Measurements from ENCODE around the gene MED13L.

MED13L gene

DNA sequence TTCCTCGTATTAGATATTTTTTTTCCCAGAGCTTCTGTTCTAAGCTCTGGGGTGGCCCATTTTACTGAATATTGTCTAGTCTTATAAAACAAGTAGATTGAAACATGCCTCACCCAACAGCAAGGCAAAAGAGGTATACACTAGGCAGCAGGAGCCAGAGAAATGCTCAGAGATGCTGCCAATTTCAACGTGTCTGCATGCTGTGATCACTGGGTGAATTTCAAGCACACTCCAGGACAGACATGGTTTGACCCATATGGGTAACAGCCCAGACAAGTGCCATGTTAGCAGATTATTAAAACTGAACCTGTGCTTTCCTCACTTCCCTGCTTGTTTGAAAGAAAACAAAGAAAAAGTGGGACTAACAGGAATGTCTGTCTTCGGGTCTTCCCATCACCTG is 321.3 kb downstream of the MED13L start:
- DNase-seq, result no peak

DNA sequence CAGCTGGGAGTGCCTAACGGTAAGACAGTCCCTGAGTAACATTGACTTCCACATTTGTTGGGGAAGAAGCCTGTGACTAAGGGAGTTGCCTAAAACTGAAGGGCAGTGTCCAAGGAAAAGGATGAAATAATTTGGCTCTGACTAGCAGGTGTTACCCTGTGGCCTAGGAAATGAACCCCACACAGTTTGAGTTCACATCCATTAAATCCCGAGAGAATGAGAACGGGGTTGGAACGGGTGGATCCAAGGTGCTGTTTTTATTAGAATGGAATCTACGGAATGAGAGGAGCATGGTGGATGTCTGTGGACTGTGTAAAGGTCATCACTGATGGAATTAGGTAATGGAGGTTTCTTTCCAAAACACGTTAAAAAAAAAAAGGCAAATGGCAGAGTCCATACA is 324.0 kb downstream of the MED13L start:
- DNase-seq, result no peak

GRCh38 chr12:115953031-115953430 is 324.5 kb downstream of the MED13L start:
- DNase-seq, result no peak

- DNase-seq, result no peak
Observed at GRCh38 chr12:115950959-115951358, 326.5 kb downstream of the MED13L start.

- DNase-seq, result no peak
Observed at GRCh38 chr12:115949675-115950074, 327.8 kb downstream of the MED13L start.

- no peak for DNase-seq
Observed at GRCh38 chr12:115947696-115948062, 329.8 kb downstream of the MED13L start.

DNA sequence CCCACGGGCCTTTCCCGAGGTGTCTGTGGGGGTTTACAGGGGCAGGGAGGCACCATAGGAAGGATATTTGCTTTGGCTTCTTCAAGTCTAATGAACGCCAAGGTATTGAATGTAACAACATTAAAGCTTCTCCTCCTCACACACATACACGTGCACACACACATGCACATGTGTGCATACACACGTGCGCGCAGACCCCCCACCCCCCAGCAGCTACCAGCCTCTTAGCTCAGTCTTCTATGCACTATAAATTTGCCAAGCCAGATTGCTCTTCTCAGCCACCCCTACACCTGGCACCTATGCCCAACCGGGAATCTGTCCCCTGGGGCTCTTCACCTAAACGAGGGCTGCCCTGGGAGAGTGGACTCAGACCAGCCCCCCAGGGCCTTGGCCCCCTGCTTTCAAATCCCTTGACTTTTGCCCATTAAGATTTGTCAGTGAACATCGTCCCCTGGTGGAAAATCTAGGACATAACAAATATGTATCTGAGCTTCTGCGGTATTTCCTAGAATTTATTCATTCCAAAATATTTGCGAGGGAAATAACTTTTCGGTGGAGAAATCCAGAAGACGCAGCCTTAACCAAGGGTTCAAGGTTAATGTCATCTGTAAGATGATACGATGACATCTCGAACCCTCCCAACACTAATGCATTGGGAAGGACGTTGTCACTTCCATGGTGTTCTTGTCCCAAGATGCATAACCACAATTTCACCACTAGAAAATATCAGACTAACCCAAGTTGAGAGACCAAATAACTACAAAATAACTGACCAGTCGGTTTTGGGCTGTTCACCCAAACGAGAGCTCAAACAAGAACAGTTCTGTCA is 330.4 kb downstream of the MED13L start:
- no peak for DNase-seq

DNA sequence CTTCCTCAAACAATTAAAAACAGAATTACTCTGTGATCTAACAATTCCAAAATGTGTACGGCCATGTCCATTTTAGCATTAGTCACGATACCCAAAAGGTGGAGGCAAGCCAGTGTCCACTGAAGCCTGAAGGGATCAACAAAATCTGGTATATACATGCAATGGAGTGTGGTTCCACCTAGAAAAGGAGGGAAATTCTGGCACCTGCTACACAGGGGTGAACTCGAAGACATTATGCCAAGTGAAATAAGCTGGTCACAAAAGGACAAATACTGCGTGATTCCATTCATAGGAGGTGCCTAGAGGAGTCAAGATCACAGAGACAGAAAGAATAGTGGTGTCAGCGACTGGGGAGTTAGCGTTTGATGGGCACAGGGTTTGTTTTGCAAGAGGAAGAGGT is 331.4 kb downstream of the MED13L start:
- no peak for DNase-seq

- no peak for DNase-seq
Observed at GRCh38 chr12:115945491-115945885, 332.0 kb downstream of the MED13L start.

- no peak for DNase-seq
Observed at GRCh38 chr12:115944837-115945490, 332.5 kb downstream of the MED13L start.

DNA sequence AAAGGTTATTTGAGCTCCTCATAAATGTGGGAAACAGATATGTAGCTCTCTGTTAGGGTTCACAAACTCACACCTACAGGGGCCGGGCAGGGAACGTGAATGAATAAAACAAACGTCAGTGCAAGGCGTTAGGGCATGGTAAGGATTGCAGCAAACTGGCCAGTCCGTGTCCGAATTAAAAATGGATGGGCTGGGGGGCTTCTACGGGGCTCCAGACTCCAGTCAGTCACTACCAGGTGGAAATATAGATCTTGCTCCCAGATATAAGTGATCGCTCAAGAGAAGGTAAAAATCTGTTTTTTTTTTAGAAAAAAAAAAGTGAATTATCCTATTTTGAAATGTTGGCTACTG is 333.1 kb downstream of the MED13L start:
- no peak for DNase-seq

- no peak for DNase-seq
Observed at GRCh38 chr12:115943630-115944391, 333.7 kb downstream of the MED13L start.

GRCh38 chr12:115943310-115943629 is 334.2 kb downstream of the MED13L start:
- no peak for DNase-seq

- no peak for DNase-seq
Observed at GRCh38 chr12:115942346-115942745, 335.1 kb downstream of the MED13L start.

GRCh38 chr12:115941362-115941761 is 336.1 kb downstream of the MED13L start:
- no peak for DNase-seq

DNA sequence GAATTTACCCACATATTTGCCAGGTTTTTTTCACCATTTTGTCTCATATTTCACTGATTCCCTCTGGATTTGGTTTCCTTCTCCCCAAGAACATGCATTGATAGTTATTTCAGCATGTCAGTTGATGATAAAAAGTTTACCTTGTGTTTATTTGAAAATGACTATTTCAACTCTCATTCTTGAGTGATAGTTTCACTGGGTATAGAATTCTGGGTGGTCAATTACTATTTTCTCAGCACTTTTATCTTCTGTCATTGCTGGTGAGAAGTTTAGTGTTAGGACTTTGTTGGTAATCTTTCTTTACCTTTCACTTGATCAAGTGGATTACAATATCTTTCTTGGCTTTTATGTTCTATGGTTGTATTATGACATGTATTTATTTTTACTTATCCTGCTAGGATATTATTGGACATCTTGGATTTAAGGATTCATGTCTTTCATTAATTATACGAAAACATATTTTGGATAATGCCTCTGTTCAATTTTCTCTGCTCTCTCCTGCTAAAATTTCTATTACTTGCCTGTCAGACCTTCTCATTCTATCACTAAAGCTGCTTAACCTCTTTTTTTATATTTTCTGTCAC is 338.6 kb downstream of the MED13L start:
- no peak for DNase-seq

DNA sequence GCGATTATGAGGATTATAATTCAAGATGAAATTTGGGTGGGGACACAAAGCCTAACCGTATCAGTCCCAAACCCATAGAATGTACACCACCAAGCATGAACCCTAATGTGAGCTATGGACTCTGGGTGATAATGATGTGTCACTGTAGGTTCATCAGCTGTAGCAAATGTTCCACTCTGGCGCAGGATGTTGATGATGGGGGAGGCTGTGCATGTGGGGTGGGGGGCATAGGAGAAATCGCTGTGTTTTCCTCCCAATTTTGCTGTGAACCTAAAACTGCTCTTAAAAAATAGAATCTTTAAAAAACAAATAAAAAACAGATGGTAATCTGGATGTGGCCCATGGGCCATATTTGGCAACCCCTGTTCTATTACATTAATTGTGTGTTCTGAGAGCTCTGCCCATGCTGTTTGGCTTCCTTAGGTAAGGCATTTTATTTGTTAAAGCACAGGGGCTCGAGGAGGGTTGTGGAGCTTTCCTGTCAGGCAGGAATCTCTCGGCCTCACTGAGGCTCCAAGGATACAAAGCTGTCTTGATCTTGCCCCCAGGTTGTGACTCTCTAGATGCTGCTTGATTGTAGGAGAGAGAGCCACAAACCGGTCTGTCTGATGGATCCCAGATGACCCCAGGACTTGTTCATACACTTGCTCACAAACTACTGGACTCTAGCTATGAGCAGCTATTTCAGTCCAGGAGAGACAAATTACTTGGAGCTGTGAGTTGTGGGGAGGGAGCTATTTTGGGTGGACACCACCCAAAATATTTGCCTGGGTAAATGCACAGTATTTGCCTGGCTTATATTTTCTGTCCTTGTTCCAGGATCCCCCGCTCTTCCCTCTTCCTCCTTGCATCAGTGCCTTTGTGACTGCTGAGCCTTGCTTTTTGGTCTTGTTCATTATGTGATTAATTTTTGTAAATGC is 340.2 kb downstream of the MED13L start:
- DNase-seq, result no peak

DNA sequence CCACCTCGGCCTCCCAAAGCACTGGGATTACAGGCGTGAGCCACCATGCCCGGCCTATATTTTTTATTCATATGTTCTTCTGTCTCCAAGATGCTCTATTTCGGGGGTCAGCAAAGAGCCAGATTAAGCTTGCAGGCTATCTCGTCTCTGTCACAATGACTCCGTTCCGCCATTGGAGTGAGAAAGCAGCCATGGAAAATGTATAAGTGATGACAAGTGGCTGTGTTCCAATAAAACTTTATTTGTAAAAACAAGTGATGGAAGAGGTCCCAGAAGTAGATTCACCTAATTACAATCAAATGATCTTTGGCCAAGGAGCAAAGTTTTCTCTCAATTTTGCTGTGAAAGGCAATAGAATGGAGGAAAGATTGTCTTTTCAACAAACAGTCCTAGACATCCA is 342.6 kb downstream of the MED13L start:
- no peak for DNase-seq

DNA sequence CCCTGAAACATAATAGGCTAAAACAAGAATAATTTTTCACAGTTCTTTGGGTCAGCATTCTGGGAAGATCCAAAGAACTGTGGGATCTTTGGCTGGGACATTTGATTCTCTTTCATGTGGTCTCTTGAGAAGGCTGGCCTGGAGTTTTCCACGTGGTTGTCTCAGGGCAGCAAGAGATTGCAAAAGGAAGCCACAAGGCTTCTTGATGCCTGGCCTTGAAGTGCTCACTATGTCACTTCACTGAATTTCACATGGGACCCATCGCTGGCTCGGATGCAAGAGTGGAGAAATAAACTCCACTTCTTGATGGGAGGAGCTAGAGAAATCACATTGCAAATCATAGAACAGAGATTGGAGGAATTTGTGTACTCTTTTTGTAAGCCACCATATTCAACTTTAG is 343.4 kb downstream of the MED13L start:
- DNase-seq, result no peak

DNA sequence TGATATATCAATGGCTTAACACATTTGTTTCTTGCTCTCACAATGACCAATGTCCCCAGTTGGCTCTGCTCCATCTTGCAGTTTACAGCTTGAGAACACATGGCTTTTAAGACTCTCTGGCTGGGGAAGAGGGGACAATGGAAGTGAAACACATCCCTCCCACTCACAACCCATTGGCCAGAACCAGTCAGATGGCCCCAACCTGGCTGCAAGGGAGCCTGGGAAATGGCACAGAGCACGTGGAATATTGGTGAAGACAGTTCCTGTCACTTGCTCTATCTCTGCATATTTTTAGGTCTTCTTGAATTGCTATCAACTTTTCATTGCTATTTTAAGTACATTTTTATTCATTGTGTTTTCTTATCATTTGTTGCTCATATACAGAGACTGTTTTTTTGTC is 345.4 kb downstream of the MED13L start:
- no peak for DNase-seq

DNA sequence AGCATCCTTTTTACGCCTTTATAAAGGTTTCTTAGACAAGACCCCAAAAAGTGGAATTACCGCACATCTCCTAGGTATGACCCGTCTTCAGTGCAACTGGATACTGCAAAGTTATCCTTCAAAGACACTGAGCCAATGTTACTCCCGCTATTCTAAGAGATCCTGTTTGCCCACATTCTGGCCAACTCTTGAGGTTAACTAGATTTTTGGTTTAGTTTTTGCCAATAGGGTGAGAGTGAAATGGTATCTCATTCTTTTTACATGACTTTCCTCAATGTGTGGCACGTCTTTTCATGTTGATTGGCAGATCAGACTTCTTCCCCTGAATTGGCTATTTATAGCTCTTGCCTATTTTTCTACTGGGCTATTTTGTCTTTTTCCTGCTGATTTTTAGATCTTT is 347.2 kb downstream of the MED13L start:
- no peak for DNase-seq

GRCh38 chr12:115926037-115926670 is 351.3 kb downstream of the MED13L start:
- DNase-seq, result no peak

Data from NCI-H2171 (cell line).